KMS-11 (cell line): ENCODE data around the gene FANCC.

ENCODE experiments used
- H2AFZ ChIP-seq: fragments of 200-600 bp; sonication (generic); 2 replicates; pipeline ENCODE4 v1.6.1; 2016; ENCODE audit warnings: antibody characterized with exemption, mixed run types, low read depth
- H3K27ac ChIP-seq: fragments of 200-600 bp; sonication (generic); 2 replicates; pipeline ENCODE4 v1.6.1; 2016; ENCODE audit warnings: mild to moderate bottlenecking, mixed run types
- H3K27me3 ChIP-seq: fragments of 200-600 bp; sonication (generic); 2 replicates; pipeline ENCODE4 v1.6.1; 2017; ENCODE audit warnings: mild to moderate bottlenecking, low read depth, mixed run types, moderate library complexity; ENCODE audit not compliant: insufficient read depth
- H3K36me3 ChIP-seq: fragments of 200-600 bp; sonication (generic); 2 replicates; pipeline ENCODE4 v1.6.1; 2017; ENCODE audit warnings: mild to moderate bottlenecking, mixed run types; ENCODE audit not compliant: insufficient read depth
- H3K4me1 ChIP-seq: fragments of 200-600 bp; sonication (generic); 2 replicates; pipeline ENCODE4 v1.6.1; 2016; ENCODE audit warnings: mild to moderate bottlenecking, low read depth, mixed run types; ENCODE audit not compliant: poor library complexity, severe bottlenecking
- H3K4me2 ChIP-seq: fragments of 200-600 bp; sonication (generic); 2 replicates; pipeline ENCODE4 v1.7.0; 2016; ENCODE audit warnings: mild to moderate bottlenecking, mixed run types
- H3K4me3 ChIP-seq: fragments of 200-600 bp; sonication (generic); IDR thresholded peaks from 2 replicates; pipeline ENCODE4 v1.6.1; 2017; ENCODE audit warnings: low read depth, low read length, mixed read lengths; ENCODE audit not compliant: insufficient read depth
- H3K79me2 ChIP-seq: fragments of 200-600 bp; sonication (generic); 2 replicates; pipeline ENCODE4 v1.6.1; 2016; ENCODE audit warnings: low read depth, mixed run types; ENCODE audit not compliant: insufficient read depth
- H3K9ac ChIP-seq: fragments of 200-600 bp; sonication (generic); 2 replicates; pipeline ENCODE4 v1.6.1; 2016; ENCODE audit warnings: mild to moderate bottlenecking, mixed run types
- H4K20me1 ChIP-seq: fragments of 200-600 bp; sonication (generic); 2 replicates; pipeline ENCODE4 v1.6.1; 2016; ENCODE audit warnings: mild to moderate bottlenecking, mixed run types; ENCODE audit not compliant: insufficient read depth
- CTCF ChIP-seq: fragments of 200-600 bp; sonication (generic); conservative IDR thresholded peaks from 2 replicates; pipeline ENCODE4 v1.6.1; 2017; ENCODE audit warnings: low read depth, mild to moderate bottlenecking, antibody characterized with exemption, low read length, moderate library complexity, mixed read lengths

Gene FANCC

GRCh38 chr9:95150903-95151302, 166.6 kb downstream of the FANCC start:
- Histone ChIP-seq H3K79me2 (no peaks in the 10 kb centered on the region), H3K4me2 (no peak overlapping the region), H3K36me3 (no peaks in the 10 kb centered on the region), H2AFZ (no peak overlapping the region), H3K4me1 (peaks cover 8% of the 10 kb centered on the region), H3K27ac (no peak overlapping the region), H3K9ac (no peak overlapping the region), H3K4me3 (no peak overlapping the region), H3K27me3 (no peaks in the 10 kb centered on the region), H4K20me1 (no peaks in the 10 kb centered on the region)
- TF ChIP-seq CTCF = no peak

- TF ChIP-seq CTCF = no peak
- no peaks in the 10 kb centered on the region for H3K27me3 ChIP-seq
- H2AFZ ChIP-seq = no peak overlapping the region
Measured at GRCh38 chr9:95148208-95148520, 169.3 kb downstream of the FANCC start.

GRCh38 chr9:95147452-95148207, 169.9 kb downstream of the FANCC start:
- Histone ChIP-seq H3K9ac (no peak overlapping the region), H3K4me3 (no peak overlapping the region), H3K36me3 (no peaks in the 10 kb centered on the region), H3K4me2 (no peak overlapping the region), H3K79me2 (no peaks in the 10 kb centered on the region), H4K20me1 (no peaks in the 10 kb centered on the region), H3K27ac (no peak overlapping the region), H3K27me3 (no peaks in the 10 kb centered on the region), H3K4me1 (peaks cover 8% of the 10 kb centered on the region), H2AFZ (no peak overlapping the region)
- no peak for TF ChIP-seq CTCF

More at GRCh38 chr9:95148208-95148520, 169.3 kb downstream of the FANCC start:
- no peaks in the 10 kb centered on the region for H3K79me2 ChIP-seq
- H3K27ac ChIP-seq = no peak overlapping the region
- no peaks in the 10 kb centered on the region for H3K36me3 ChIP-seq
- H3K4me3 ChIP-seq = no peak overlapping the region
- peaks cover 8% of the 10 kb centered on the region for H3K4me1 ChIP-seq
- H3K9ac ChIP-seq = no peak overlapping the region
- H3K4me2 ChIP-seq = no peak overlapping the region
- no peaks in the 10 kb centered on the region for H4K20me1 ChIP-seq

GRCh38 chr9:95143591-95144561, 173.6 kb downstream of the FANCC start:
- Histone ChIP-seq H3K27ac (no peak overlapping the region), H3K9ac (no peak overlapping the region), H4K20me1 (no peaks in the 10 kb centered on the region), H2AFZ (no peak overlapping the region), H3K79me2 (no peaks in the 10 kb centered on the region), H3K4me3 (no peak overlapping the region), H3K36me3 (no peaks in the 10 kb centered on the region), H3K4me2 (no peak overlapping the region), H3K27me3 (no peaks in the 10 kb centered on the region), H3K4me1 (peaks cover 8% of the 10 kb centered on the region)
- TF ChIP-seq CTCF = no peak
